Activated CD4-positive, alpha-beta memory T cell treated with anti-CD3 and anti-CD28 coated beads for 36 hours (primary cell): ENCODE measurements around the gene MRPL32. TPM values are rescaled to one million over a fixed set of nuclear protein-coding genes. Genes with fewer than 3 reads are reported as not detected.

Source experiments
- CTCF ChIA-PET: fragments of 350-600 bp; sonication (Branson Sonifier 250); formaldehyde crosslinking; loops from one replicate; lab custom pipeline; 2021; ENCODE audit warnings: antibody characterized with exemption, inconsistent platforms; lab: Charles Lee
- POLR2A ChIA-PET: fragments of 350-600 bp; sonication (Branson Sonifier 250); formaldehyde crosslinking; loops from one replicate; lab custom pipeline; 2021; ENCODE audit warnings: antibody characterized with exemption; lab: Charles Lee
- DNase-seq: peaks from one replicate; pipeline ENCODE4 v3.0.0-alpha.2; 2020
- H3K27ac Mint-ChIP-seq: one replicate; pipeline ENCODE4 v1.8.0; 2021; ENCODE audit warnings: mixed read lengths
- H3K27me3 Mint-ChIP-seq: one replicate; pipeline ENCODE4 v1.8.0; 2021; ENCODE audit warnings: mixed read lengths
- H3K36me3 Mint-ChIP-seq: one replicate; pipeline ENCODE4 v1.8.0; 2021; ENCODE audit warnings: mixed read lengths
- H3K4me1 Mint-ChIP-seq: one replicate; pipeline ENCODE4 v1.8.0; 2021; ENCODE audit warnings: low read depth, mixed read lengths
- H3K4me3 Mint-ChIP-seq: one replicate; pipeline ENCODE4 v1.8.0; 2021; ENCODE audit warnings: mild to moderate bottlenecking, mixed read lengths
- H3K9me3 Mint-ChIP-seq: one replicate; pipeline ENCODE4 v1.8.0; 2021; ENCODE audit warnings: mixed read lengths
- intact Hi-C: fragments of 100-400 bp; cut with micrococcal nuclease; formaldehyde crosslinking; loops from one replicate; pipeline ENCODE4 v1.15.1; 2023
- total RNA-seq, 2 experiments: library from RNA; stranded (reverse); gene quantifications; one replicate each; pipeline ENCODE4 v1.2.3, GENCODE V29; 2021

Gene MRPL32
- total RNA-seq, 2 experiments from 2014 or later, result 59.3 to 63.6 TPM

DNA sequence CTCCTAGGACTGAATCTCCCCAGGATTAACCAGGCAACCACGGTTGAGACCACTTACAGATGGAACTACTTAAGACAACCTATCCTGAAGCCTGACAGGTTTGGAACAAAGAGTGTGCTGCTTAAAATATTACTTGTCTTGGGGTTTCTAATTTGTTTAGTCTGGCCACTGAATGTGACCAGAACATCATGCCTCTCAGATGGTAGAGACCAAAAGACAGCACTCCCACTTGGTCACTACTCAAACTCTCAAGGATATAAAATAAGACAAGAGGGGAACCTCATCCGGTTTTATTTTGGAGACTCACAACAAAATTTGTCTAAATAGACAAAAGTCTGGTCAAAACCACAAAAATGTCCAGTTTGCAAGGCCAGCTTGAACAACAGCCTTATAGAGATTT lies 15.3 kb downstream of the MRPL32 start:
- ChIA-PET CTCF (interaction anchor here (0.7 kb wide), 1 partner anchor 635 kb away, joined by 3 read pairs; the partner anchor contains the start of gene STK17A), POLR2A (no interaction called here)
- DNase-seq, result no peak
- intact Hi-C loops, result no loop called here
- Mint-ChIP-seq H3K27ac (no peak overlapping the region), H3K36me3 (no peaks in the 10 kb centered on the region), H3K4me1 (peaks cover 10% of the 10 kb centered on the region), H3K9me3 (no peaks in the 10 kb centered on the region), H3K4me3 (no peak overlapping the region), H3K27me3 (no peaks in the 10 kb centered on the region)

- peaks cover 5% of the 10 kb centered on the region for H3K9me3 Mint-ChIP-seq
- H3K27ac Mint-ChIP-seq, result no peak overlapping the region
- intact Hi-C loops, result no loop called here
- no peaks in the 10 kb centered on the region for H3K36me3 Mint-ChIP-seq
- ChIA-PET CTCF (interaction anchor here (2.0 kb wide), 1 partner anchor 9 kb away, joined by 10 read pairs; no protein-coding TSS in a partner anchor), POLR2A (no interaction called here)
- no peak overlapping the region for H3K4me3 Mint-ChIP-seq
- no peak for DNase-seq
- no peaks in the 10 kb centered on the region for H3K27me3 Mint-ChIP-seq
- H3K4me1 Mint-ChIP-seq, result peaks cover 10% of the 10 kb centered on the region
These were observed 18.2 kb downstream of the MRPL32 start for GRCh38 chr7:42950417-42950816.

GRCh38 chr7:42952328-42952727 lies 20.2 kb downstream of the MRPL32 start:
- CTCF ChIA-PET, result interaction anchor here (2.0 kb wide), 1 partner anchor 11 kb away, joined by 10 read pairs; no protein-coding TSS in a partner anchor
- POLR2A ChIA-PET, result no interaction called here
- Mint-ChIP-seq H3K4me1 (no peaks in the 10 kb centered on the region), H3K27ac (no peak overlapping the region), H3K27me3 (no peaks in the 10 kb centered on the region), H3K9me3 (peaks cover 12% of the 10 kb centered on the region), H3K4me3 (no peak overlapping the region), H3K36me3 (peaks cover 3% of the 10 kb centered on the region)
- intact Hi-C loops, result no loop called here
- DNase-seq, result no peak

DNA sequence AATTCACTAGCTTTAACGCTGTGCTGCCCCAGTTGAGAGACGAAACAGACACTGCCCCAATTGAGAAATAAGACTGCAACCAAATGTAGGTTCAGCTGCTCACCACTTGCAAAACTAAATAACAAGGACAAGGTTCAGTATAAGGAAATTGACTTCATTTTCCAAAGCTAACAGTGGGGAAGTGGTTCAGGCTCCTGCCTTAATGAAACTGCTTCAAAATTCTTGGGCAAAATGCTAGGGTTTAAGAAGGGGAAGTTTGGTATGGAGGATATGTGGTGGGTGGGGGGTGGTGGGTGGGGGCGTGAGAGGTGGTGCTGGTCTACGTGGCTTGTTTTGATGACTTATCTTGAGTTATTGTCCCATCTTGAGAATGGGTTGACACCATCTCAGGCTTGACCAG lies 21.8 kb downstream of the MRPL32 start:
- CTCF ChIA-PET, result interaction anchor here (1.9 kb wide), 1 partner anchor 13 kb away, joined by 8 read pairs; no protein-coding TSS in a partner anchor
- H3K27ac Mint-ChIP-seq, result no peak overlapping the region
- H3K9me3 Mint-ChIP-seq, result peaks cover 12% of the 10 kb centered on the region
- H3K4me3 Mint-ChIP-seq, result no peak overlapping the region
- intact Hi-C loops, result no loop called here
- H3K27me3 Mint-ChIP-seq, result no peaks in the 10 kb centered on the region
- POLR2A ChIA-PET, result no interaction called here
- H3K36me3 Mint-ChIP-seq, result peaks cover 3% of the 10 kb centered on the region
- no peak for DNase-seq
- H3K4me1 Mint-ChIP-seq, result no peaks in the 10 kb centered on the region

GRCh38 chr7:42956062-42956461 lies 23.9 kb downstream of the MRPL32 start:
- DNase-seq, result no peak
- POLR2A ChIA-PET, result no interaction called here
- H3K9me3 Mint-ChIP-seq, result peaks cover 12% of the 10 kb centered on the region
- no peak overlapping the region for H3K27ac Mint-ChIP-seq
- H3K4me3 Mint-ChIP-seq, result no peak overlapping the region
- H3K27me3 Mint-ChIP-seq, result peaks cover 5% of the 10 kb centered on the region
- no peaks in the 10 kb centered on the region for H3K4me1 Mint-ChIP-seq
- intact Hi-C loops, result no loop called here
- CTCF ChIA-PET, result no interaction called here
- H3K36me3 Mint-ChIP-seq, result peaks cover 3% of the 10 kb centered on the region

- ChIA-PET CTCF (interaction anchor here (1.9 kb wide), 1 partner anchor 18 kb away, joined by 6 read pairs; no protein-coding TSS in a partner anchor), POLR2A (no interaction called here)
- Mint-ChIP-seq H3K9me3 (peaks cover 12% of the 10 kb centered on the region), H3K4me3 (no peak overlapping the region), H3K4me1 (no peaks in the 10 kb centered on the region), H3K27ac (no peak overlapping the region), H3K27me3 (peaks cover 5% of the 10 kb centered on the region), H3K36me3 (peaks cover 3% of the 10 kb centered on the region)
- intact Hi-C loops, result no loop called here
- no peak for DNase-seq
These were observed 27.4 kb downstream of the MRPL32 start for GRCh38 chr7:42959549-42959948.

DNA sequence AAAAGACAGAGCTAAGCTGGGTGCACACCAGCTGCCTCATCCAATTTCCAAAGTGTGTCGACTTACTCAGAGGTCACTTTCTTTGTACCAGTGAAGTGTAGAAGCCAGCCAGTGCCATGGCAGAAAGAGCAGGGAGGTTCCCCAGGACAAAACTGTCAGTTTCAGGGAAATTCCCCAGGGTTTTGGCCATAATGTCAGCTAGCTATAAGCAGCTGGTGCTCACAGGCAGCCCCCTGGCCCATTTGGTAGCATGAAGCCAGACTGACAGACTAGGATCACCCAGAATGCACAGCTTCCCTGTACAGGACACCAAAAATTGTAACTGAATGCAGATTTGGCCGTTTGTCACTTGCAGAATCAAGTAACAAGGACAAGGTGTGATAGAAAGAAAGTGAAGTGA lies 28.6 kb downstream of the MRPL32 start:
- H3K9me3 Mint-ChIP-seq, result peaks cover 5% of the 10 kb centered on the region
- H3K4me1 Mint-ChIP-seq, result peaks cover 9% of the 10 kb centered on the region
- H3K36me3 Mint-ChIP-seq, result peaks cover 3% of the 10 kb centered on the region
- H3K27ac Mint-ChIP-seq, result no peak overlapping the region
- no peak for DNase-seq
- CTCF ChIA-PET, result interaction anchor here (1.9 kb wide), 1 partner anchor 19 kb away, joined by 6 read pairs; no protein-coding TSS in a partner anchor
- H3K27me3 Mint-ChIP-seq, result peaks cover 5% of the 10 kb centered on the region
- POLR2A ChIA-PET, result no interaction called here
- intact Hi-C loops, result no loop called here
- no peak overlapping the region for H3K4me3 Mint-ChIP-seq

DNA sequence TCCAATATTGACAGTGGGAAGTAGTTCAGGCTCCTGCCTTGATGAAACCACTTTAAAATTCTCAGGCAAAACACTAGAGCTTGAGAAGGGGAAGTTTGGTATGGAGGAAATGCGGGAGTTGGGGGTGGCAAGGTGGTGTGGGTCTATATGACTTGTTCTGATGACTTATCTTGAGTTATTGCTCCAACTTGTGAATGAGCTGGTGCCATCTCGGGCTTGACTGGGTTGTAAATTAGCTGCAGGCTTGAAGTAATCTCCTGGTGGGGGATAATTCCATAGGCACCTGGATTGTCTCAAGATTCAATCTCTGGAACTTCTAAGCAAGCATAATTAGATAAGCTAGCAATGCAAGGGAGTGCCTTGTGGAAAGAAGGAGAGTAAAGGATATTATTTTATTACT lies 29.0 kb downstream of the MRPL32 start:
- H3K9me3 Mint-ChIP-seq, result peaks cover 4% of the 10 kb centered on the region
- DNase-seq, result no peak
- ChIA-PET CTCF (no interaction called here), POLR2A (no interaction called here)
- no peak overlapping the region for H3K4me3 Mint-ChIP-seq
- intact Hi-C loops, result no loop called here
- H3K27me3 Mint-ChIP-seq, result peaks cover 5% of the 10 kb centered on the region
- H3K27ac Mint-ChIP-seq, result no peak overlapping the region
- H3K36me3 Mint-ChIP-seq, result peaks cover 3% of the 10 kb centered on the region
- H3K4me1 Mint-ChIP-seq, result peaks cover 9% of the 10 kb centered on the region

- H3K4me3 Mint-ChIP-seq, result no peak overlapping the region
- intact Hi-C loops, result no loop called here
These were observed 32.1 kb downstream of the MRPL32 start for GRCh38 chr7:42964293-42964692.

DNA sequence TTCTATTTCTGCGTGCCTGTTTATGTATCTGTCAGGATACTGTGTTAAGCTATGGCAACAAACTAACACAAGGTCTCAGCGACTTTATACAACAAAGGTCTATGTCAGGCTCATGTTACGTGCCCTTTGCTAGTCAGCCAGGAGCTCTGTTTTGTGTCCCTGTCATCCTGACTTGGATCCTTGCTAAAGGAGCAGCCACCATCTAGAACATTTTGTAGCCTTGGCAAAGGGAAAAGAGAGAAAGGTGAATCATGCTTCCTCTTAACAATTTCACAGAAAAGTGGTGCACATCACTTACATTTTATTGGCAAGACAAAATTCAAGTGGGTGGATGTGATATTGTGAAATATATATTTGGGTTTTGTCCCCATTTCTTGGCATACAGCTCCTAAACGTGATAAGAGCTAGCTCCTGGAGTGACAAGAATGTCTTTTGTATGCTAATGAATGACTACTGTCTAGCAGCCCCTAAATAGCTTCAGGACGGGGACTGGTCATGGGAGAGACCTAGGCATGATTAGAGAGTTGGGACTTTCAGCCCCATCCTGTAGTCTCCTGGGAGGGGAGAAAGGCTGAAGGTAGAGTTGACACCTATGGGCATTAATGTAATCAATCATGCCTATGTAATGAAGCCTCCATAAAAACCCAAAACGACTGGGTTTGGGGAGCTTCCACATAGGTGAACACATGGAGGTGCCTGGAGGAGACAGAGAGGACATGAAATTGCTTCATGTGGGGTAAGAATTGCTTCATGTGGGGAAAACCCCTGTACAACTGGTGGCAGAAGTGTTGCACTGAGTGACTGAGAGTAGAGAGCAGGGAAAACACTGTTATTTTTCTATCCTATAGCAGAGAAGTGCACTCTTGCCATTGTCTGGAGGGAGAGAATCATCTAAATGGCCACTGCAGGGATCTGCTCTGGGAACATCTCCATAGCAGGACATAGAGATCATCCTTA lies 33.0 kb downstream of the MRPL32 start:
- Mint-ChIP-seq H3K36me3 (no peaks in the 10 kb centered on the region), H3K27me3 (peaks cover 5% of the 10 kb centered on the region), H3K27ac (no peak overlapping the region), H3K4me1 (peaks cover 9% of the 10 kb centered on the region), H3K4me3 (no peak overlapping the region), H3K9me3 (no peaks in the 10 kb centered on the region)
- intact Hi-C loops, result no loop called here
- POLR2A ChIA-PET, result no interaction called here
- DNase-seq, result no peak
- CTCF ChIA-PET, result no interaction called here

More at GRCh38 chr7:42964293-42964692, 32.1 kb downstream of the MRPL32 start:
- Mint-ChIP-seq H3K36me3 (no peaks in the 10 kb centered on the region), H3K27ac (no peak overlapping the region), H3K9me3 (no peaks in the 10 kb centered on the region), H3K27me3 (peaks cover 5% of the 10 kb centered on the region), H3K4me1 (peaks cover 9% of the 10 kb centered on the region)
- no peak for DNase-seq
- ChIA-PET CTCF (no interaction called here), POLR2A (no interaction called here)

GRCh38 chr7:42967391-42967790 lies 35.2 kb downstream of the MRPL32 start:
- CTCF ChIA-PET, result no interaction called here
- Mint-ChIP-seq H3K9me3 (no peaks in the 10 kb centered on the region), H3K27me3 (peaks cover 1% of the 10 kb centered on the region), H3K4me3 (no peak overlapping the region), H3K36me3 (no peaks in the 10 kb centered on the region), H3K27ac (no peak overlapping the region), H3K4me1 (peaks cover 9% of the 10 kb centered on the region)
- DNase-seq, result no peak
- intact Hi-C loops, result no loop called here
- POLR2A ChIA-PET, result no interaction called here

DNA sequence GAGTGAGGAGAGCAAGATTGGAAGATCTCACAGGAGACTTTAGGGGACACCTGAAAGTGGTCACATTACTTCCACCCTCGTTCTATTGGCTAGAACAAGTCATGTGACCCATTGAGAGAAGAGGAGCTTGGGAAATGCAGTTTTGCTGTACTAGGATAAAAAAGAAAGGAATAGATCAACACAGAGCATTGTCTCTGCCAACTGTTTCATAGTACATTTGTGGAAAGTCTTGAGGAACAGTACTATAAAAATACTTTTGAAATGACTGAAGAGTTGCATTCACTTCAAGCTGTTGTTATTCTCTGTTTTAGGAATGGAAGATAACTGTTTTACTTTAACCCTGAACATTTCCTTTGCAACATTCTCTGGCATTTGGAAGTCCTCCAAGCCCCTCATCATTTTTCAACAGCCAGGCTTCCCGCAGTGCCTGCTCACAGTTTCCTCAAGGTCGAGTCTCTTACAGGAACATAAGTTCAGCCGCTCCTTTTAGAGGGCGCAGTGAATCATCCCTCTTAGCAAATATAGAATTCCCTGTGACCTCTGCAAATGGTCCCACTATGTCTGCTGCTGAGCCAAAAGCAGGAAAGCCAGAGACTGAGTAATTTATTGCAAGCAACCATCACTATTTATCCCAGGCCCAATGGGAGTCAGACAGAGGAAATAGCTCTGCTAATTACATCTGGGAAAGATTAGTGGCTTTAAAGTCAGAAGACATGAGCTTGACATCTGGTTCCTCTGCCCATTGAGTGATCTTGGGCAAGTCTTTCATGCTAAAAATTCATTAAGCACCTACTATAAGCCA lies 40.7 kb downstream of the MRPL32 start:
- Mint-ChIP-seq H3K36me3 (no peaks in the 10 kb centered on the region), H3K27me3 (peaks cover 6% of the 10 kb centered on the region), H3K27ac (no peak overlapping the region), H3K4me3 (no peak overlapping the region), H3K4me1 (no peaks in the 10 kb centered on the region), H3K9me3 (no peaks in the 10 kb centered on the region)
- POLR2A ChIA-PET, result no interaction called here
- CTCF ChIA-PET, result no interaction called here
- intact Hi-C loops, result no loop called here
- no peak for DNase-seq
